H1 (cell line): ENCODE results near the gene ERO1B. TPM values are rescaled to one million over a fixed set of nuclear protein-coding genes. Genes with fewer than 3 reads are reported as not detected.

ENCODE experiments used
- CHD7 ChIP-seq: fragments of 300-600 bp; sonication (generic); IDR thresholded peaks from 2 replicates; pipeline ENCODE4 v1.7.1; 2012; ENCODE audit warnings: low read length, moderate library complexity, mild to moderate bottlenecking, inconsistent platforms; ENCODE audit not compliant: insufficient replicate concordance
- polyA plus RNA-seq, 7 experiments: library from polyadenylated mRNA; depleted of rRNA in 3 of 7; stranded (reverse) in 5 of 7; unstranded in 2 of 7; fragments of >200 nt in 5 of 7; fragments of 200-250 nt in 2 of 7; gene quantifications; 1 replicate in 5 of 7; 2 replicates in 1 of 7; 4 replicates in 1 of 7; pipeline versions ENCODE4 v1.2.1 to v1.2.3, GENCODE V29; 2011 to 2013; ENCODE audit warnings: missing spikeins in 2 of 7, mixed read lengths in 2 of 7
- total RNA-seq: library from RNA; stranded (reverse); fragmentation: NEBNext Ultra II Directional; extraction: Animal tissue kit (Norgen Biotek cat#: 25700); gene quantifications from 2 replicates; pipeline ENCODE4 v1.2.1, GENCODE V29; 2021
- TF ChIP-seq, protein P1 (sequence below), 3 experiments: IDR thresholded peaks; 1 replicate in 2 of 3; 2 replicates in 1 of 3; pipeline versions ENCODE4 v1.5.1 to v1.6.1; 2011; ENCODE audit warnings: low read length in 3 of 3, mild to moderate bottlenecking in 3 of 3, inconsistent platforms in 2 of 3, low read depth in 1 of 3, moderate library complexity in 1 of 3; ENCODE audit not compliant: insufficient read depth in 1 of 3; ENCODE audit errors: control extremely low read depth in 1 of 3

ERO1B gene
- total and polyA plus RNA-seq, 2 of the 8 experiments (the other 6 are each of a cell fraction or from before 2014, with no cell fraction given) = 0.74 to 5.6 TPM

- no peak for TF ChIP-seq CHD7
- TF ChIP-seq, protein P1, sequence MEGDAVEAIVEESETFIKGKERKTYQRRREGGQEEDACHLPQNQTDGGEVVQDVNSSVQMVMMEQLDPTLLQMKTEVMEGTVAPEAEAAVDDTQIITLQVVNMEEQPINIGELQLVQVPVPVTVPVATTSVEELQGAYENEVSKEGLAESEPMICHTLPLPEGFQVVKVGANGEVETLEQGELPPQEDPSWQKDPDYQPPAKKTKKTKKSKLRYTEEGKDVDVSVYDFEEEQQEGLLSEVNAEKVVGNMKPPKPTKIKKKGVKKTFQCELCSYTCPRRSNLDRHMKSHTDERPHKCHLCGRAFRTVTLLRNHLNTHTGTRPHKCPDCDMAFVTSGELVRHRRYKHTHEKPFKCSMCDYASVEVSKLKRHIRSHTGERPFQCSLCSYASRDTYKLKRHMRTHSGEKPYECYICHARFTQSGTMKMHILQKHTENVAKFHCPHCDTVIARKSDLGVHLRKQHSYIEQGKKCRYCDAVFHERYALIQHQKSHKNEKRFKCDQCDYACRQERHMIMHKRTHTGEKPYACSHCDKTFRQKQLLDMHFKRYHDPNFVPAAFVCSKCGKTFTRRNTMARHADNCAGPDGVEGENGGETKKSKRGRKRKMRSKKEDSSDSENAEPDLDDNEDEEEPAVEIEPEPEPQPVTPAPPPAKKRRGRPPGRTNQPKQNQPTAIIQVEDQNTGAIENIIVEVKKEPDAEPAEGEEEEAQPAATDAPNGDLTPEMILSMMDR (IDR thresholded peaks at IDR 0.05; ENCODE audit: control extremely low read depth in 1 of 3, insufficient read depth in 1 of 3, low read depth in 1 of 3, low read length in 3 of 3) = no peak
- TF ChIP-seq, all 59 proteins: peak for 0
Observed at GRCh38 chr1:236301958-236302335, 20.2 kb upstream of the ERO1B start (continued).
